ENCODE results near the gene PTMA.
"Not testable (repeated sequence)": the region's sequence is repeated elsewhere in the genome, so short reads cannot be mapped to it uniquely, and the experiment has no call there.

Gene PTMA

GRCh38 chr2:231717281-231718171 lies 9.2 kb downstream of the PTMA start:
- no peak for DNase-seq

GRCh38 chr2:231718799-231719198 lies 10.5 kb downstream of the PTMA start:
- DNase-seq: no peak

GRCh38 chr2:231720292-231720986 lies 12.1 kb downstream of the PTMA start:
- no peak for DNase-seq

- no peak for DNase-seq
These were observed 13.0 kb downstream of the PTMA start for GRCh38 chr2:231720987-231721966.

GRCh38 chr2:231722721-231723307 lies 14.5 kb downstream of the PTMA start:
- no peak for DNase-seq

GRCh38 chr2:231725476-231725875 lies 17.2 kb downstream of the PTMA start:
- DNase-seq: no peak

GRCh38 chr2:231726276-231726675 lies 18.0 kb downstream of the PTMA start:
- DNase-seq: no peak

- DNase-seq: no peak
These were observed 19.3 kb downstream of the PTMA start for GRCh38 chr2:231727621-231728020.

- DNase-seq: no peak
These were observed 24.3 kb downstream of the PTMA start for GRCh38 chr2:231732604-231733003.

GRCh38 chr2:231737761-231738160 lies 29.4 kb downstream of the PTMA start:
- DNase-seq: no peak

GRCh38 chr2:231743376-231744116 lies 35.2 kb downstream of the PTMA start:
- no peak for DNase-seq

GRCh38 chr2:231745303-231746038 lies 37.1 kb downstream of the PTMA start:
- no peak for DNase-seq

GRCh38 chr2:231748153-231748896 lies 40.0 kb downstream of the PTMA start:
- not testable (repeated sequence) for DNase-seq

GRCh38 chr2:231749016-231749415 lies 40.7 kb downstream of the PTMA start:
- not testable (repeated sequence) for DNase-seq

GRCh38 chr2:231751042-231751815 lies 42.9 kb downstream of the PTMA start:
- no peak for DNase-seq

- no peak for DNase-seq
These were observed 43.7 kb downstream of the PTMA start for GRCh38 chr2:231752061-231752460.

GRCh38 chr2:231761735-231762134 lies 53.4 kb downstream of the PTMA start:
- DNase-seq: no peak
